SK-N-SH treated with all-trans-retinoic acid at 6 μM for 48 hours (cell line): ENCODE data around the gene SLC13A3.

Experiments
- SNAI2 ChIP-seq: fragments of 250-450 bp; sonication (Bioruptor Pico); IDR thresholded peaks from 2 replicates; pipeline ENCODE4 v1.5.0; 2020; ENCODE audit warnings: mild to moderate bottlenecking, moderate library complexity
- TOX ChIP-seq: fragments of 250-450 bp; sonication (Bioruptor Pico); IDR thresholded peaks from 2 replicates; pipeline ENCODE4 v1.8.0; 2021; ENCODE audit warnings: mild to moderate bottlenecking, moderate library complexity, borderline replicate concordance

DNA sequence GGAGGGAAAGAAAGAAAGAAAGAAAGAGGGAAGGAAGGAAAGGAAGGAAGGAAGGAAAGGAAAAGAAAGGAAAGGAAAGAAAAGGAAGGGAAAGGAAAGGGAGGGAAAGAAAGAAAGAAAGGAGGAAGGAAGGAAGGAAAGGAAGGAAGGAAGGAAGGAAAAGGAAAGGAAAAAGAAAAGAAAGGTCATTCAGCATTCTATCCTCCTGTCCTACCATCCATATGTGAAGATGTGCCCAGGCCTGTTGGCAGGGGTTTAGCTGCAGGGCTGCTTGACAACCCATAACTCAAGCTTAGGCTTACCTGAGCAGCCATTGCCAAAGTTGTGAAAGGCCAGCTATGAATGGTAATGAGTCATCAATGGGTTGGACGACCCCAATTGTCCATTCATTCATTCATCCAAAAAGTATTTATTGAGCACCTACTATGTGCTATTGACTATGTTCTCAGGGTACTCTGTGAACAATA lies 50.9 kb downstream of the SLC13A3 start:
- TF ChIP-seq TOX (CRISPR knock-in tag) = no peak
- TF ChIP-seq SNAI2 (CRISPR knock-in tag) = no peak
